Measurements from ENCODE around the gene PFKL.

GRCh38 chr21:44359396-44359795, 59.5 kb downstream of the PFKL start:
- TF ChIP-seq OVOL2 (CRISPR knock-in tag; IDR thresholded peaks at IDR 0.05; ENCODE audit: borderline replicate concordance) (no peak), TEAD1 (CRISPR knock-in tag; IDR thresholded peaks at IDR 0.05) (no peak), SP1 (CRISPR knock-in tag; conservative IDR thresholded peaks at IDR 0.05) (no peak), ZNF138 (CRISPR knock-in tag; conservative IDR thresholded peaks at IDR 0.05) (no peak), ATF2 (CRISPR knock-in tag; IDR thresholded peaks at IDR 0.05; ENCODE audit: borderline replicate concordance, low read depth) (no peak), E2F1 (CRISPR knock-in tag; IDR thresholded peaks at IDR 0.05) (no peak), MYBL2 (CRISPR knock-in tag; IDR thresholded peaks at IDR 0.05) (no peak), SMAD4 (CRISPR knock-in tag; IDR thresholded peaks at IDR 0.05) (no peak)
- TF ChIP-seq, protein P1, sequence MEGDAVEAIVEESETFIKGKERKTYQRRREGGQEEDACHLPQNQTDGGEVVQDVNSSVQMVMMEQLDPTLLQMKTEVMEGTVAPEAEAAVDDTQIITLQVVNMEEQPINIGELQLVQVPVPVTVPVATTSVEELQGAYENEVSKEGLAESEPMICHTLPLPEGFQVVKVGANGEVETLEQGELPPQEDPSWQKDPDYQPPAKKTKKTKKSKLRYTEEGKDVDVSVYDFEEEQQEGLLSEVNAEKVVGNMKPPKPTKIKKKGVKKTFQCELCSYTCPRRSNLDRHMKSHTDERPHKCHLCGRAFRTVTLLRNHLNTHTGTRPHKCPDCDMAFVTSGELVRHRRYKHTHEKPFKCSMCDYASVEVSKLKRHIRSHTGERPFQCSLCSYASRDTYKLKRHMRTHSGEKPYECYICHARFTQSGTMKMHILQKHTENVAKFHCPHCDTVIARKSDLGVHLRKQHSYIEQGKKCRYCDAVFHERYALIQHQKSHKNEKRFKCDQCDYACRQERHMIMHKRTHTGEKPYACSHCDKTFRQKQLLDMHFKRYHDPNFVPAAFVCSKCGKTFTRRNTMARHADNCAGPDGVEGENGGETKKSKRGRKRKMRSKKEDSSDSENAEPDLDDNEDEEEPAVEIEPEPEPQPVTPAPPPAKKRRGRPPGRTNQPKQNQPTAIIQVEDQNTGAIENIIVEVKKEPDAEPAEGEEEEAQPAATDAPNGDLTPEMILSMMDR (IDR thresholded peaks at IDR 0.05), result no peak
- TF ChIP-seq, protein P2, sequence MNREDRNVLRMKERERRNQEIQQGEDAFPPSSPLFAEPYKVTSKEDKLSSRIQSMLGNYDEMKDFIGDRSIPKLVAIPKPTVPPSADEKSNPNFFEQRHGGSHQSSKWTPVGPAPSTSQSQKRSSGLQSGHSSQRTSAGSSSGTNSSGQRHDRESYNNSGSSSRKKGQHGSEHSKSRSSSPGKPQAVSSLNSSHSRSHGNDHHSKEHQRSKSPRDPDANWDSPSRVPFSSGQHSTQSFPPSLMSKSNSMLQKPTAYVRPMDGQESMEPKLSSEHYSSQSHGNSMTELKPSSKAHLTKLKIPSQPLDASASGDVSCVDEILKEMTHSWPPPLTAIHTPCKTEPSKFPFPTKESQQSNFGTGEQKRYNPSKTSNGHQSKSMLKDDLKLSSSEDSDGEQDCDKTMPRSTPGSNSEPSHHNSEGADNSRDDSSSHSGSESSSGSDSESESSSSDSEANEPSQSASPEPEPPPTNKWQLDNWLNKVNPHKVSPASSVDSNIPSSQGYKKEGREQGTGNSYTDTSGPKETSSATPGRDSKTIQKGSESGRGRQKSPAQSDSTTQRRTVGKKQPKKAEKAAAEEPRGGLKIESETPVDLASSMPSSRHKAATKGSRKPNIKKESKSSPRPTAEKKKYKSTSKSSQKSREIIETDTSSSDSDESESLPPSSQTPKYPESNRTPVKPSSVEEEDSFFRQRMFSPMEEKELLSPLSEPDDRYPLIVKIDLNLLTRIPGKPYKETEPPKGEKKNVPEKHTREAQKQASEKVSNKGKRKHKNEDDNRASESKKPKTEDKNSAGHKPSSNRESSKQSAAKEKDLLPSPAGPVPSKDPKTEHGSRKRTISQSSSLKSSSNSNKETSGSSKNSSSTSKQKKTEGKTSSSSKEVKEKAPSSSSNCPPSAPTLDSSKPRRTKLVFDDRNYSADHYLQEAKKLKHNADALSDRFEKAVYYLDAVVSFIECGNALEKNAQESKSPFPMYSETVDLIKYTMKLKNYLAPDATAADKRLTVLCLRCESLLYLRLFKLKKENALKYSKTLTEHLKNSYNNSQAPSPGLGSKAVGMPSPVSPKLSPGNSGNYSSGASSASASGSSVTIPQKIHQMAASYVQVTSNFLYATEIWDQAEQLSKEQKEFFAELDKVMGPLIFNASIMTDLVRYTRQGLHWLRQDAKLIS (CRISPR knock-in tag; IDR thresholded peaks at IDR 0.05; ENCODE audit: borderline replicate concordance), result no peak
- TF ChIP-seq, protein P3, sequence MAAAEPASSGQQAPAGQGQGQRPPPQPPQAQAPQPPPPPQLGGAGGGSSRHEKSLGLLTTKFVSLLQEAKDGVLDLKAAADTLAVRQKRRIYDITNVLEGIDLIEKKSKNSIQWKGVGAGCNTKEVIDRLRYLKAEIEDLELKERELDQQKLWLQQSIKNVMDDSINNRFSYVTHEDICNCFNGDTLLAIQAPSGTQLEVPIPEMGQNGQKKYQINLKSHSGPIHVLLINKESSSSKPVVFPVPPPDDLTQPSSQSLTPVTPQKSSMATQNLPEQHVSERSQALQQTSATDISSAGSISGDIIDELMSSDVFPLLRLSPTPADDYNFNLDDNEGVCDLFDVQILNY (CRISPR knock-in tag; IDR thresholded peaks at IDR 0.05), result no peak
- TF ChIP-seq, protein P4, sequence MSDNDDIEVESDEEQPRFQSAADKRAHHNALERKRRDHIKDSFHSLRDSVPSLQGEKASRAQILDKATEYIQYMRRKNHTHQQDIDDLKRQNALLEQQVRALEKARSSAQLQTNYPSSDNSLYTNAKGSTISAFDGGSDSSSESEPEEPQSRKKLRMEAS (CRISPR knock-in tag; IDR thresholded peaks at IDR 0.05), result no peak

Measured in WTC11 (cell line).